ENCODE results near the gene AP3D1. TPM values are rescaled to one million over a fixed set of nuclear protein-coding genes. Genes with fewer than 3 reads are reported as not detected.
"Not testable (repeated sequence)": the region's sequence is repeated elsewhere in the genome, so short reads cannot be mapped to it uniquely, and the experiment has no call there.

Gene AP3D1
- total RNA-seq, 1 donor from 2014 or later, result 113 TPM

- Mint-ChIP-seq H3K9me3 (no peaks in the 10 kb centered on the region), H3K4me3 (no peak overlapping the region), H3K36me3 (ENCODE audit: low read depth) (peaks cover 36% of the 10 kb centered on the region), H3K27me3 (no peaks in the 10 kb centered on the region), H3K27ac (no peak overlapping the region), H3K4me1 (no peaks in the 10 kb centered on the region)
- intact Hi-C loops (cut with micrococcal nuclease), result no loop called here
- DNase-seq, result no peak
These were observed 18.5 kb downstream of the AP3D1 start for GRCh38 chr19:2132731-2133490.

GRCh38 chr19:2132191-2132590 lies 19.2 kb downstream of the AP3D1 start:
- H3K4me1 Mint-ChIP-seq, result no peaks in the 10 kb centered on the region
- H3K4me3 Mint-ChIP-seq, result no peak overlapping the region
- peaks cover 32% of the 10 kb centered on the region for H3K36me3 Mint-ChIP-seq (ENCODE audit: low read depth)
- no peaks in the 10 kb centered on the region for H3K27me3 Mint-ChIP-seq
- intact Hi-C loops (cut with micrococcal nuclease), result no loop called here
- H3K27ac Mint-ChIP-seq, result no peak overlapping the region
- no peaks in the 10 kb centered on the region for H3K9me3 Mint-ChIP-seq
- no peak for DNase-seq

GRCh38 chr19:2131012-2131975 lies 20.1 kb downstream of the AP3D1 start:
- intact Hi-C loops (cut with micrococcal nuclease); H3K27ac Mint-ChIP-seq; H3K4me1 Mint-ChIP-seq; DNase-seq; H3K4me3 Mint-ChIP-seq; H3K9me3 Mint-ChIP-seq; H3K27me3 Mint-ChIP-seq: not testable (repeated sequence)
- H3K36me3 Mint-ChIP-seq (ENCODE audit: low read depth), result peaks cover 35% of the 10 kb centered on the region

- H3K4me3 Mint-ChIP-seq, result no peak overlapping the region
- H3K9me3 Mint-ChIP-seq, result no peaks in the 10 kb centered on the region
- H3K36me3 Mint-ChIP-seq (ENCODE audit: low read depth), result peaks cover 38% of the 10 kb centered on the region
These were observed 21.2 kb downstream of the AP3D1 start for GRCh38 chr19:2129892-2130770.

GRCh38 chr19:2129486-2129885 lies 21.9 kb downstream of the AP3D1 start:
- DNase-seq, result no peak
- Mint-ChIP-seq H3K27me3 (no peaks in the 10 kb centered on the region), H3K27ac (no peak overlapping the region), H3K4me1 (no peaks in the 10 kb centered on the region), H3K9me3 (no peaks in the 10 kb centered on the region), H3K36me3 (ENCODE audit: low read depth) (peaks cover 40% of the 10 kb centered on the region), H3K4me3 (no peak overlapping the region)
- intact Hi-C loops (cut with micrococcal nuclease), result no loop called here

More at GRCh38 chr19:2129892-2130770, 21.2 kb downstream of the AP3D1 start:
- Mint-ChIP-seq H3K27ac (no peak overlapping the region), H3K27me3 (no peaks in the 10 kb centered on the region), H3K4me1 (no peaks in the 10 kb centered on the region)
- intact Hi-C loops (cut with micrococcal nuclease), result no loop called here
- DNase-seq, result no peak

GRCh38 chr19:2129022-2129421 lies 22.3 kb downstream of the AP3D1 start:
- DNase-seq, result no peak
- Mint-ChIP-seq H3K9me3 (no peaks in the 10 kb centered on the region), H3K36me3 (ENCODE audit: low read depth) (peaks cover 43% of the 10 kb centered on the region), H3K27ac (no peak overlapping the region), H3K27me3 (no peaks in the 10 kb centered on the region), H3K4me3 (no peak overlapping the region), H3K4me1 (no peaks in the 10 kb centered on the region)
- intact Hi-C loops (cut with micrococcal nuclease), result no loop called here

- peaks cover 40% of the 10 kb centered on the region for H3K36me3 Mint-ChIP-seq (ENCODE audit: low read depth)
- DNase-seq; H3K9me3 Mint-ChIP-seq; intact Hi-C loops (cut with micrococcal nuclease); H3K4me3 Mint-ChIP-seq; H3K27ac Mint-ChIP-seq; H3K27me3 Mint-ChIP-seq; H3K4me1 Mint-ChIP-seq: not testable (repeated sequence)
These were observed 23.1 kb downstream of the AP3D1 start for GRCh38 chr19:2128252-2128651.

GRCh38 chr19:2127758-2128157 lies 23.6 kb downstream of the AP3D1 start:
- Mint-ChIP-seq H3K36me3 (ENCODE audit: low read depth) (peaks cover 39% of the 10 kb centered on the region), H3K4me1 (no peaks in the 10 kb centered on the region), H3K27me3 (no peaks in the 10 kb centered on the region), H3K4me3 (no peak overlapping the region), H3K9me3 (no peaks in the 10 kb centered on the region), H3K27ac (no peak overlapping the region)
- intact Hi-C loops (cut with micrococcal nuclease), result no loop called here
- no peak for DNase-seq

- Mint-ChIP-seq H3K9me3 (no peaks in the 10 kb centered on the region), H3K27me3 (no peaks in the 10 kb centered on the region), H3K36me3 (ENCODE audit: low read depth) (peaks cover 37% of the 10 kb centered on the region), H3K4me1 (no peaks in the 10 kb centered on the region), H3K4me3 (no peak overlapping the region), H3K27ac (no peak overlapping the region)
- DNase-seq, result no peak
- intact Hi-C loops (cut with micrococcal nuclease), result no loop called here
These were observed 24.4 kb downstream of the AP3D1 start for GRCh38 chr19:2126879-2127518.

GRCh38 chr19:2123682-2124387 lies 27.5 kb downstream of the AP3D1 start:
- intact Hi-C loops (cut with micrococcal nuclease), result no loop called here
- H3K27me3 Mint-ChIP-seq, result no peaks in the 10 kb centered on the region

GRCh38 chr19:2122982-2123381 lies 28.4 kb downstream of the AP3D1 start:
- Mint-ChIP-seq H3K27ac (no peak overlapping the region), H3K4me3 (no peak overlapping the region), H3K27me3 (no peaks in the 10 kb centered on the region), H3K4me1 (no peaks in the 10 kb centered on the region), H3K9me3 (no peaks in the 10 kb centered on the region), H3K36me3 (ENCODE audit: low read depth) (peaks cover 48% of the 10 kb centered on the region)
- intact Hi-C loops (cut with micrococcal nuclease), result no loop called here
- no peak for DNase-seq

More at GRCh38 chr19:2123682-2124387, 27.5 kb downstream of the AP3D1 start:
- Mint-ChIP-seq H3K4me3 (no peak overlapping the region), H3K27ac (no peak overlapping the region), H3K4me1 (no peaks in the 10 kb centered on the region), H3K9me3 (no peaks in the 10 kb centered on the region), H3K36me3 (ENCODE audit: low read depth) (peaks cover 40% of the 10 kb centered on the region)
- DNase-seq, result peak; percentile 76

GRCh38 chr19:2122251-2122650 lies 29.1 kb downstream of the AP3D1 start:
- Mint-ChIP-seq H3K9me3 (no peaks in the 10 kb centered on the region), H3K27me3 (no peaks in the 10 kb centered on the region), H3K4me1 (no peaks in the 10 kb centered on the region), H3K27ac (no peak overlapping the region), H3K4me3 (no peak overlapping the region), H3K36me3 (ENCODE audit: low read depth) (peaks cover 50% of the 10 kb centered on the region)
- no peak for DNase-seq
- intact Hi-C loops (cut with micrococcal nuclease), result no loop called here

All from activated CD4-positive, alpha-beta T cell treated with anti-CD3 and anti-CD28 coated beads, Interleukin-2, amount 10 ng/mL, durations not matched to agents 24 days and 14 days (primary cell).